Measurements from ENCODE around the gene SBNO2. TPM values are rescaled to one million over a fixed set of nuclear protein-coding genes. Genes with fewer than 3 reads are reported as not detected.

Gene SBNO2
- total RNA-seq, 1 donor from 2014 or later: 65.5 TPM

DNA sequence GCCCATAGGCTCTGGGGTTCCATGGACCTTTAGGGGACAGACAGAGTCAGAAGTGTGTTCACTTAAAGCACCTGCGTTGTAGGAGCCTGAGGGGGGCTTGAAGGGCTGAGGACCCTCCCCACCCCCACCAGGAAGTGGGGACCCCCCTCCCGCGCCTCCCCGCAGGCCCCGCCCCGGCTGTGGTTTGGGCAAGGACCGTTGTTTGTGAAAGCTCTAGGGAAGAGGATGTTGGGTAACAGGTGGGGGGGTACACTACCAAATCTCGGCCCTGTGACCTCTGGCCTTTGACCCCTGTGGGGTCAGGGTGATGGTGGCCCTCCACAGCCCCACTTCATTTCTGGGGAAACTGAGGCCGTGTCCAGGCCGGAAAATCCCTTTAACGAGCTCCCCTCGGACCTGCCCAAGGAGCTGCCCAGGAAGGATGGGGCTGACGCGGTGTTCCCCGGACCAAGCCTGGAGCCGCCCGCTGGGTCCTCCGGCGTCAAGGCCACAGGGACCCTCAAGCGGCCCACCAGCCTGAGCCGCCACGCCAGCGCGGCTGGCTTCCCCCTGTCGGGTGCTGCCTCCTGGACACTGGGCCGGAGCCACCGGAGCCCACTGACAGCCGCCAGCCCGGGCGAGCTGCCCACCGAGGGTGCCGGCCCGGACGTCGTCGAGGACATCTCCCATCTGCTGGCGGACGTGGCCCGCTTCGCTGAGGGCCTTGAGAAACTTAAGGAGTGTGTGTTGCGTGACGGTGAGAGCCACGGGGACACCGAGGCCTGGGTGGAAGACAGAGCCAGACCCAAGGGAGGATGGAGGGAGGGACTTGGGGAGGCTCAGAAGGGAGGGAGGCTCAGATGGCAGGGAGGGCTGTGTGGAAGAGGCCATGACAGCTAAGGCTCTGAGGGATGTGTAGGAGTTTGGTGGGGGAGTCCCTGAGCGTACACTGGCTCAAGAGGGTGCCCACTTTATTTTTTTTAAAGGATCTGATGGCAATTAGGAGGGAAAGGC lies 105.8 kb downstream of the SBNO2 start:
- peaks cover 3% of the 10 kb centered on the region for H3K4me1 Mint-ChIP-seq (ENCODE audit: low read depth, unreplicated experiment)
- TF ChIP-seq, protein P1, sequence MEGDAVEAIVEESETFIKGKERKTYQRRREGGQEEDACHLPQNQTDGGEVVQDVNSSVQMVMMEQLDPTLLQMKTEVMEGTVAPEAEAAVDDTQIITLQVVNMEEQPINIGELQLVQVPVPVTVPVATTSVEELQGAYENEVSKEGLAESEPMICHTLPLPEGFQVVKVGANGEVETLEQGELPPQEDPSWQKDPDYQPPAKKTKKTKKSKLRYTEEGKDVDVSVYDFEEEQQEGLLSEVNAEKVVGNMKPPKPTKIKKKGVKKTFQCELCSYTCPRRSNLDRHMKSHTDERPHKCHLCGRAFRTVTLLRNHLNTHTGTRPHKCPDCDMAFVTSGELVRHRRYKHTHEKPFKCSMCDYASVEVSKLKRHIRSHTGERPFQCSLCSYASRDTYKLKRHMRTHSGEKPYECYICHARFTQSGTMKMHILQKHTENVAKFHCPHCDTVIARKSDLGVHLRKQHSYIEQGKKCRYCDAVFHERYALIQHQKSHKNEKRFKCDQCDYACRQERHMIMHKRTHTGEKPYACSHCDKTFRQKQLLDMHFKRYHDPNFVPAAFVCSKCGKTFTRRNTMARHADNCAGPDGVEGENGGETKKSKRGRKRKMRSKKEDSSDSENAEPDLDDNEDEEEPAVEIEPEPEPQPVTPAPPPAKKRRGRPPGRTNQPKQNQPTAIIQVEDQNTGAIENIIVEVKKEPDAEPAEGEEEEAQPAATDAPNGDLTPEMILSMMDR (IDR thresholded peaks at IDR 0.05; ENCODE audit: partially characterized antibody, unreplicated experiment): no peak
- peaks cover 4% of the 10 kb centered on the region for H3K36me3 Mint-ChIP-seq (ENCODE audit: unreplicated experiment)
- peak overlapping the region; percentile 70 for H3K4me3 Mint-ChIP-seq (ENCODE audit: unreplicated experiment)
- H3K9me3 Mint-ChIP-seq (ENCODE audit: unreplicated experiment): peaks cover 5% of the 10 kb centered on the region
- no peak overlapping the region for H3K27ac Mint-ChIP-seq (ENCODE audit: unreplicated experiment)
- H3K27me3 Mint-ChIP-seq (ENCODE audit: unreplicated experiment): peaks cover 9% of the 10 kb centered on the region
- DNase-seq: no peak

DNA sequence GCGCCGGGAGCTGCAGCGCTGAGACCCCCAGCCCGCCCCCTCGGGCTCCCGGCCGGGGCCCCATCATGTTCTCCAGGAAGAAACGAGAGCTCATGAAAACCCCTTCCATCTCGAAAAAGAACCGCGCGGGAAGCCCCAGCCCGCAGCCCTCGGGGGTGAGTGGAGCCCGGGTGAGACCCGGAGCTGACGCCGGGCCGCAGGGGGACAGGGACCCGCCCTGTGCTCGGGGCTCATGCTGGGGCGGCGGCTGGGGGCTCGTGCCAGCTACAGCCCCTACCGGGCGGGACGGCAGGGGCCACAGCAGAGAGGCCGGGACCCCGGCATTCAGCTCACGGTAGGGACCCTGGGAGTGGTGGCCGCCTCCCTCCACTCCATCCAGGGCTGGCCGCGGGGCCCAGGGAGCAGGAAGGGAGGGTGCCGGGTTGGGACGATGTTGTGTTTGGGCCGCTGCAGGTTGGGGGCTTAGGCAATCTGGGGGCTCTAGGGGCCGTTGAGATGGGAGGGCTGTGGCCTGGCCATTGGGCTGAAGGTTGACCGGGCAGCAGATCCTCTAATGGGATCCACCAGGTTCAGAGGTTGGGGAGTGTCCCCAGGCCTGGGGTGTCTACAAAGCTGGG lies 106.6 kb downstream of the SBNO2 start:
- H3K27ac Mint-ChIP-seq (ENCODE audit: unreplicated experiment): no peak overlapping the region
- peaks cover 3% of the 10 kb centered on the region for H3K4me1 Mint-ChIP-seq (ENCODE audit: low read depth, unreplicated experiment)
- TF ChIP-seq, protein P1 (IDR thresholded peaks at IDR 0.05; ENCODE audit: partially characterized antibody, unreplicated experiment): no peak
- peaks cover 9% of the 10 kb centered on the region for H3K27me3 Mint-ChIP-seq (ENCODE audit: unreplicated experiment)
- peaks cover 4% of the 10 kb centered on the region for H3K36me3 Mint-ChIP-seq (ENCODE audit: unreplicated experiment)
- H3K4me3 Mint-ChIP-seq (ENCODE audit: unreplicated experiment): no peak overlapping the region
- DNase-seq: no peak
- peaks cover 5% of the 10 kb centered on the region for H3K9me3 Mint-ChIP-seq (ENCODE audit: unreplicated experiment)

DNA sequence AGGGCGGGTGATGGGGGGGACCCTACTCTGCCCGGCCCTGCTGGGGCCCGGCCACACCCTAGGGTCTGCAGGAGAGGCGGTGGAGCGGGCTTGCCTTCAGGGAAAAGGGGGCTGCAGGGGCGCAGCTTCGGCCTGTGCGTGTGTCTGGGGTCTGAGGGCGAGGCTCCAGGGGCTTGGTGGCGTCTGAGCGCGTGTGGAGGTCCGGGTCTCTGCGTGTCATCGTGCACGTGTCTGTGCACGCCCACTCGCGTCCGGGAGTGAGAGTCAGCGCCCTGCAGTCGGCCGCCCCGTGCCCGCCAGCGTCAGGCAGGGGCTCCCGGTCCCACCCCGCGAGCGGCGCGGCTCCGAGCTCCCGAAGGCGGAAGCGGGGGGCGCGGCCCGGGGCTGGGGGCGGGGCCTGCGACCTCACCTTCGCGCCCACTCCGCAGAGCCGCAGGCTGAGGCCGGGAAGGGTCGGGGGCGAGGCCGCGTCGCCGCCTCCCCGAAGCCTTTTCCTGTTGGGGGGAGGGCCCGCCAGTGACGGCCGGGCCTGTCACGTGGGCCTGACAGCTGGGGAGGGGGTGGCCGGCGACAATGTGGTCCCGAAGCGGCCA lies 107.2 kb downstream of the SBNO2 start, which contains the start of gene ARHGAP45:
TSS of gene ARHGAP45 (plus strand) at position 420 of the 593 bp plus-strand sequence. CDS start 239 bp downstream, outside the sequence.
- no peak for DNase-seq
- TF ChIP-seq, protein P1 (IDR thresholded peaks at IDR 0.05; ENCODE audit: partially characterized antibody, unreplicated experiment): no peak
- Mint-ChIP-seq H3K4me3 (ENCODE audit: unreplicated experiment) (no peak within 1 kb of the TSS), H3K27ac (ENCODE audit: unreplicated experiment) (no peak within 1 kb of the TSS), H3K27me3 (ENCODE audit: unreplicated experiment) (peaks cover 7% of the 10 kb centered on the region), H3K4me1 (ENCODE audit: low read depth, unreplicated experiment) (peaks cover 2% of the 10 kb centered on the region), H3K9me3 (ENCODE audit: unreplicated experiment) (peaks cover 5% of the 10 kb centered on the region), H3K36me3 (ENCODE audit: unreplicated experiment) (peaks cover 3% of the 10 kb centered on the region)

DNA sequence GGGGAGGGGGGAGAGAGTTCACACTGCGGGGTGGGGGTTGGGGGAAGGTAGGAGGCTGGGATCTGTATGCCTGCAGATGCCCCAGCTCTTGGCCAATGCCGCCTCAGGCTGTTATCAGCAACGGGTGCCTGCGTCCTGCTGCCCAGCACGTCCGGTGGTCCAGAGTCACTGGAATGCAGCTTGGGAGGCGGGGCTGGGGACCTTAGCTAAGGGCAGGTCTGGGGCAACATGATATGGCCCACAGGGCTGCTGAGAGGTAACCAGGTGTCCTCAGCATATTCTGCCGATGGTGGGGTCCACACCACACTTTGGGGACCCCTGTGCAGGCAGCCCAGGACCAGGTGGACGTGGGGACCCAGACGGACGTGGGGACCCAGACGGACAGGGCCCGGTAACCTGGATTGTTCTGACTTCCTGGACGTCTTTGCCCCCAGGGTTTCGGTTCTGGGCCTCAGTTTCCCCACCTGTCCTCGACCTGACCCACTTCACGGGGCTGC lies 107.8 kb downstream of the SBNO2 start:
- Mint-ChIP-seq H3K4me1 (ENCODE audit: low read depth, unreplicated experiment) (peaks cover 1% of the 10 kb centered on the region), H3K36me3 (ENCODE audit: unreplicated experiment) (no peaks in the 10 kb centered on the region), H3K27ac (ENCODE audit: unreplicated experiment) (no peak overlapping the region), H3K27me3 (ENCODE audit: unreplicated experiment) (peaks cover 5% of the 10 kb centered on the region), H3K4me3 (ENCODE audit: unreplicated experiment) (no peak overlapping the region), H3K9me3 (ENCODE audit: unreplicated experiment) (peaks cover 5% of the 10 kb centered on the region)
- DNase-seq: no peak
- TF ChIP-seq, protein P1 (IDR thresholded peaks at IDR 0.05; ENCODE audit: partially characterized antibody, unreplicated experiment): no peak
